Measurements from ENCODE around the gene ENAH. TPM values are rescaled to one million over a fixed set of nuclear protein-coding genes. Genes with fewer than 3 reads are reported as not detected.
"Not testable (repeated sequence)": the region's sequence is repeated elsewhere in the genome, so short reads cannot be mapped to it uniquely, and the experiment has no call there.

ENAH gene
- total RNA-seq, 1 donor from 2014 or later, result 749 TPM

DNA sequence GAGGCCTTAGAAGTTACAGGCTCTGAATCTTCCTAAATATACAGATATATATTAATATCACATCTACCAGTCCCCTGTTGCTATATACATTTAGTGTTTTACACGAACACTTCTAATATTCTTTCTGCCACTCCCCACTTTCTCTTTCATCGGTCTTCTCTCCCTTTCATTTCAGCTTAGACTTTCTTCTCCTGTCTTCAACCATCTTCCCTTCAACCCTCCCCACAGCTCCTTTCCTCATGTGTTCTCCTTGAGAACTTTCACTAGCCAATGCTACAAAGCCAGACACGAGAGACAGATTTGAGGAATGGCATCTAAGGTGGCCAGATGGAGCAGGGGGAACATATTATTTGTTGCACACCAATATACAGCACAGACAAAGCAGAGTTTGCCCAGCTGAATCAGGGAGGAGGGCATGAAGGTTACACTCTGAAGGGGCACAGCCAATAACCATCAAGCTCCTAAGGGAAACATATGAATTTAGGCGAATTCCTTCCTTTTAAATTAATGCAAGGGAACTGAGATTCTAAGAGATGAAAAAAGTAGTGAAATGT, 141.0 kb downstream of the ENAH start:
- no peak overlapping the region for H3K4me3 ChIP-seq (ENCODE audit: insufficient read depth, low read depth, low read length)
- Mint-ChIP-seq H3K4me3 (ENCODE audit: unreplicated experiment) (peak overlapping the region; percentile 8), H3K9me3 (ENCODE audit: unreplicated experiment) (no peaks in the 10 kb centered on the region), H3K27ac (ENCODE audit: unreplicated experiment) (peak overlapping the region; percentile 73), H3K36me3 (ENCODE audit: low read depth, unreplicated experiment) (peaks cover 25% of the 10 kb centered on the region), H3K27me3 (ENCODE audit: low read depth, unreplicated experiment) (no peaks in the 10 kb centered on the region), H3K4me1 (ENCODE audit: low read depth, unreplicated experiment) (peaks cover 43% of the 10 kb centered on the region)
- FAIRE-seq (no peak), DNase-seq (ENCODE audit: low read depth) (no peak)
- no peak overlapping the region for H3K4me2 ChIP-seq (ENCODE audit: low read length)
- H4K20me1 ChIP-seq (ENCODE audit: insufficient read depth, low read length), result peaks cover 21% of the 10 kb centered on the region
- peaks cover 19% of the 10 kb centered on the region for H3K36me3 ChIP-seq (ENCODE audit: insufficient read depth, low read length)
- H3K27me3 ChIP-seq (ENCODE audit: insufficient read depth, low read length), result no peaks in the 10 kb centered on the region
- no peaks in the 10 kb centered on the region for H3K9me3 ChIP-seq (ENCODE audit: insufficient read depth, low read depth, low read length)
- peaks cover 10% of the 10 kb centered on the region for H3K79me2 ChIP-seq (ENCODE audit: insufficient read depth, low read length)
- peaks cover 18% of the 10 kb centered on the region for H3K4me1 ChIP-seq (ENCODE audit: insufficient read depth, low read length)
- no peak overlapping the region for H3K9ac ChIP-seq (ENCODE audit: low read length)
- TF ChIP-seq EZH2 (IDR thresholded peaks at IDR 0.05; ENCODE audit: insufficient read depth, low read length), result no peak
- TF ChIP-seq, protein P1, sequence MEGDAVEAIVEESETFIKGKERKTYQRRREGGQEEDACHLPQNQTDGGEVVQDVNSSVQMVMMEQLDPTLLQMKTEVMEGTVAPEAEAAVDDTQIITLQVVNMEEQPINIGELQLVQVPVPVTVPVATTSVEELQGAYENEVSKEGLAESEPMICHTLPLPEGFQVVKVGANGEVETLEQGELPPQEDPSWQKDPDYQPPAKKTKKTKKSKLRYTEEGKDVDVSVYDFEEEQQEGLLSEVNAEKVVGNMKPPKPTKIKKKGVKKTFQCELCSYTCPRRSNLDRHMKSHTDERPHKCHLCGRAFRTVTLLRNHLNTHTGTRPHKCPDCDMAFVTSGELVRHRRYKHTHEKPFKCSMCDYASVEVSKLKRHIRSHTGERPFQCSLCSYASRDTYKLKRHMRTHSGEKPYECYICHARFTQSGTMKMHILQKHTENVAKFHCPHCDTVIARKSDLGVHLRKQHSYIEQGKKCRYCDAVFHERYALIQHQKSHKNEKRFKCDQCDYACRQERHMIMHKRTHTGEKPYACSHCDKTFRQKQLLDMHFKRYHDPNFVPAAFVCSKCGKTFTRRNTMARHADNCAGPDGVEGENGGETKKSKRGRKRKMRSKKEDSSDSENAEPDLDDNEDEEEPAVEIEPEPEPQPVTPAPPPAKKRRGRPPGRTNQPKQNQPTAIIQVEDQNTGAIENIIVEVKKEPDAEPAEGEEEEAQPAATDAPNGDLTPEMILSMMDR (IDR thresholded peaks at IDR 0.05; ENCODE audit: insufficient read depth, low read depth, low read length), result no peak
- H3K27ac ChIP-seq (ENCODE audit: low read depth, low read length), result no peak overlapping the region
- no peak overlapping the region for H2AFZ ChIP-seq (ENCODE audit: low read depth, low read length)

DNA sequence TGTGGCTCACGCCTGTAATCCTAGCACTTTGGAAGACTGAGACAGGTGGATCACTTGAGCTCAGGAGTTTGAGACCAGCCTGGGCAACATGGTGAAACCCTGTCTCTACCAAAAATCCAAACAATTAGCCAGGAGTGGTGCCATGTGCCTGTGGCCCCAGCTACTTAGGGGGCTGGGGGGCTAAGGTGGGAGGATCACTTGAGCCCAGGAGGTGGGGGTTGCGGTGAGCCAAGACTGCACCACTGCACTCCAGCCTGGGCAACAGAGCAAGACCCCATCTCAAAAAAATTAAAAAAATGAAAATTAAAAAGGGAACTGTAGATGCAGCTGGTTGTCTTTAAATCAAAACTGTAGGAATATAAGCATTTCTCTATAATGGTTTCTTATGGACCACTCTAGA, 142.2 kb downstream of the ENAH start:
- Histone ChIP-seq H3K36me3 (ENCODE audit: insufficient read depth, low read length) (peaks cover 28% of the 10 kb centered on the region), H4K20me1 (ENCODE audit: insufficient read depth, low read length) (peaks cover 12% of the 10 kb centered on the region), H3K4me1 (ENCODE audit: insufficient read depth, low read length) (peaks cover 18% of the 10 kb centered on the region)
- H3K79me2 ChIP-seq (ENCODE audit: insufficient read depth, low read length); H3K9ac ChIP-seq (ENCODE audit: low read length); H2AFZ ChIP-seq (ENCODE audit: low read depth, low read length); H3K27ac ChIP-seq (ENCODE audit: low read depth, low read length); DNase-seq (ENCODE audit: low read depth); H3K4me3 ChIP-seq (ENCODE audit: insufficient read depth, low read depth, low read length); H3K27me3 ChIP-seq (ENCODE audit: insufficient read depth, low read length); H3K4me3 Mint-ChIP-seq (ENCODE audit: unreplicated experiment); H3K9me3 ChIP-seq (ENCODE audit: insufficient read depth, low read depth, low read length); H3K27me3 Mint-ChIP-seq (ENCODE audit: low read depth, unreplicated experiment); H3K9me3 Mint-ChIP-seq (ENCODE audit: unreplicated experiment); H3K4me2 ChIP-seq (ENCODE audit: low read length); FAIRE-seq: not testable (repeated sequence)
- peaks cover 45% of the 10 kb centered on the region for H3K4me1 Mint-ChIP-seq (ENCODE audit: low read depth, unreplicated experiment)
- H3K36me3 Mint-ChIP-seq (ENCODE audit: low read depth, unreplicated experiment), result peaks cover 25% of the 10 kb centered on the region
- H3K27ac Mint-ChIP-seq (ENCODE audit: unreplicated experiment), result peak overlapping the region; percentile 75

DNA sequence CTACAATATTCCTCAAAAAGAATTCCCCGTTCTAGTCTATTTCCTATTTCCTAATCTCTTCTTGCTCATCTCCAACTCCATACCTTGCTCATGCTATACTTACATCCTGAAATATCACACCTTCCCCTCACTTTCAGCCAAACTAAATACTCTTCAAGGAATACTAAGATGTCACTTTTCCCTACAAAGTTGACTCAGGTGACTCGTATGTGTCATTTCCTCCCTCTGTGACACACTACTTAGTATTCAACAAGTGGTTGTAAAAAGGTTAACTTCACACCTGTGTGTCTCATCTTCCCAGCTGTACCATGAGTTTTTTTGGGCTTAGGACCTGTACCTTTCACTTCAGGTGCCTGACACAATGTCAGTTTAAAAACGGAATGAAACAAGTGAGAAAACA, 143.2 kb downstream of the ENAH start:
- peak overlapping the region; percentile 84 for H3K27ac Mint-ChIP-seq (ENCODE audit: unreplicated experiment)
- Histone ChIP-seq H3K79me2 (ENCODE audit: insufficient read depth, low read length) (peaks cover 3% of the 10 kb centered on the region), H3K36me3 (ENCODE audit: insufficient read depth, low read length) (peaks cover 33% of the 10 kb centered on the region), H3K4me1 (ENCODE audit: insufficient read depth, low read length) (peaks cover 18% of the 10 kb centered on the region), H3K4me2 (ENCODE audit: low read length) (peak overlapping the region; percentile 47), H3K4me3 (ENCODE audit: insufficient read depth, low read depth, low read length) (no peak overlapping the region), H4K20me1 (ENCODE audit: insufficient read depth, low read length) (peaks cover 9% of the 10 kb centered on the region), H2AFZ (ENCODE audit: low read depth, low read length) (no peak overlapping the region), H3K27me3 (ENCODE audit: insufficient read depth, low read length) (no peaks in the 10 kb centered on the region), H3K27ac (ENCODE audit: low read depth, low read length) (peak overlapping the region; percentile 91), H3K9ac (ENCODE audit: low read length) (no peak overlapping the region), H3K9me3 (ENCODE audit: insufficient read depth, low read depth, low read length) (no peaks in the 10 kb centered on the region)
- H3K4me3 Mint-ChIP-seq (ENCODE audit: unreplicated experiment), result peak overlapping the region; percentile 29
- DNase-seq (ENCODE audit: low read depth) (no peak), FAIRE-seq (no peak)
- no peak for TF ChIP-seq EZH2 (IDR thresholded peaks at IDR 0.05; ENCODE audit: insufficient read depth, low read length)
- TF ChIP-seq, protein P1 (IDR thresholded peaks at IDR 0.05; ENCODE audit: insufficient read depth, low read depth, low read length), result no peak
- peaks cover 43% of the 10 kb centered on the region for H3K4me1 Mint-ChIP-seq (ENCODE audit: low read depth, unreplicated experiment)
- H3K36me3 Mint-ChIP-seq (ENCODE audit: low read depth, unreplicated experiment), result peaks cover 22% of the 10 kb centered on the region
- H3K27me3 Mint-ChIP-seq (ENCODE audit: low read depth, unreplicated experiment), result no peaks in the 10 kb centered on the region
- no peaks in the 10 kb centered on the region for H3K9me3 Mint-ChIP-seq (ENCODE audit: unreplicated experiment)
